K562 (cell line): Measurements from ENCODE around the gene UGT2B11. TPM values are rescaled to one million over a fixed set of nuclear protein-coding genes. Genes with fewer than 3 reads are reported as not detected.

ENCODE experiments used
- ATAC-seq: fragments of 200-7000 bp; cut with Tn5 transposase; 3 replicates; pipeline ENCODE4 v1.9.1; 2020; ENCODE audit warnings: moderate library complexity
- BruUV-seq: library from RNA; stranded (reverse); fragments of 400-500 nt; replicated peaks from 2 replicates; lab custom pipeline; 2021; lab: Mats Ljungman, UMichigan
- CTCF ChIA-PET: fragments of 300-600 bp; formaldehyde crosslinking; extraction: SDS; loops from one replicate; lab custom pipeline; 2021; ENCODE audit warnings: low intra/inter-chr PET ratio; lab: Yijun Ruan, JAX
- POLR2A ChIA-PET: fragments of 300-600, 350-650 bp; sonication (Branson Sonifier 250); formaldehyde crosslinking; extraction: SDS; loops from one replicate; lab custom pipeline; 2021; ENCODE audit warnings: antibody characterized with exemption, inconsistent platforms; lab: Yijun Ruan, JAX
- DNase-seq, 4 experiments: peaks; one replicate each; pipeline versions ENCODE4 v3.0.0 to v3.0.0-alpha.2; 2011 to 2018; ENCODE audit warnings: low spot score in 3 of 4, mixed read lengths in 3 of 4; ENCODE audit errors: extremely low read depth in 1 of 4
- FAIRE-seq: peaks from 2 replicates; lab custom pipeline; 2011; peaks lifted over from hg19 to GRCh38; lab: Jason Lieb, UNC
- H2AFZ ChIP-seq: 2 replicates; pipeline ENCODE4 v1.6.0; 2011; ENCODE audit warnings: low read depth, low read length, control low read depth, inconsistent platforms
- H3K27ac ChIP-seq: fragments of 200-600 bp; 3 replicates; pipeline ENCODE4 v1.8.0; 2011; ENCODE audit warnings: low read depth, mild to moderate bottlenecking, control low read depth, inconsistent platforms, low read length, moderate library complexity, mixed read lengths; ENCODE audit errors: extremely low read depth
- H3K27me3 ChIP-seq, 2 experiments: fragments of 300-600 bp in 1 of 2; 2 replicates in 1 of 2; 3 replicates in 1 of 2; pipeline versions ENCODE4 v1.6.0 to v1.8.0; 2011; ENCODE audit warnings: inconsistent platforms in 2 of 2, low read length in 2 of 2, mild to moderate bottlenecking in 1 of 2, mixed read lengths in 1 of 2, moderate library complexity in 1 of 2; ENCODE audit not compliant: control insufficient read depth in 2 of 2, insufficient read depth in 2 of 2
- H3K36me3 ChIP-seq: fragments of 300-600 bp; 3 replicates; pipeline ENCODE4 v1.8.0; 2011; ENCODE audit warnings: mild to moderate bottlenecking, low read length, inconsistent platforms; ENCODE audit not compliant: control insufficient read depth, insufficient read depth
- H3K4me1 ChIP-seq, 2 experiments: fragments of 200-600 bp in 1 of 2; replicated peaks in 1 of 2; 2 replicates in 1 of 2; 3 replicates in 1 of 2; pipeline versions ENCODE4 v1.5.1 to v1.8.0; 2011; ENCODE audit warnings: inconsistent platforms in 2 of 2, low read length in 2 of 2, mild to moderate bottlenecking in 1 of 2, mixed read lengths in 1 of 2, moderate library complexity in 1 of 2; ENCODE audit not compliant: control insufficient read depth in 2 of 2, insufficient read depth in 2 of 2
- H3K4me2 ChIP-seq: 2 replicates; pipeline ENCODE4 v1.6.1; 2011; ENCODE audit warnings: low read length, control low read depth, inconsistent platforms, mixed read lengths; ENCODE audit not compliant: insufficient read depth
- H3K4me3 ChIP-seq: fragments of 200-600 bp; sonication (generic), shearing (Covaris generic); 2 replicates; pipeline ENCODE4 v1.5.1; 2016; ENCODE audit warnings: control low read depth, inconsistent platforms
- H3K79me2 ChIP-seq: fragments of 200-600 bp; 3 replicates; pipeline ENCODE4 v1.8.0; 2011; ENCODE audit warnings: low read length, inconsistent platforms; ENCODE audit not compliant: control insufficient read depth, insufficient read depth
- H3K9ac ChIP-seq, 2 experiments: 2 replicates each; pipeline versions ENCODE4 v1.6.0 to v1.6.1; 2011; ENCODE audit warnings: low read depth in 2 of 2, low read length in 2 of 2, control low read depth in 1 of 2, inconsistent platforms in 1 of 2, mild to moderate bottlenecking in 1 of 2, mixed read lengths in 1 of 2; ENCODE audit not compliant: insufficient read depth in 1 of 2
- H3K9me1 ChIP-seq: one replicate; pipeline ENCODE4 v1.6.0; 2011; ENCODE audit warnings: inconsistent platforms, mild to moderate bottlenecking, low read length, moderate library complexity; ENCODE audit not compliant: control insufficient read depth, insufficient read depth
- H3K9me3 ChIP-seq: replicated peaks from 2 replicates; pipeline ENCODE4 v1.5.1; 2011; ENCODE audit warnings: low read depth, low read length, inconsistent platforms; ENCODE audit not compliant: control insufficient read depth, insufficient read depth
- H4K20me1 ChIP-seq: replicated peaks from 2 replicates; pipeline ENCODE4 v1.6.1; 2011; ENCODE audit warnings: low read length, inconsistent platforms, mixed read lengths; ENCODE audit not compliant: control insufficient read depth, insufficient read depth
- ATF3 ChIP-seq, 2 experiments: fragments of 450-650 bp in 1 of 2; sonication (generic) in 1 of 2; formaldehyde crosslinking in 1 of 2; IDR thresholded peaks in 1 of 2; conservative IDR thresholded peaks in 1 of 2; 2 replicates each; pipeline versions ENCODE4 v1.6.1 to v1.8.1; 2016 to 2023; ENCODE audit warnings: mild to moderate bottlenecking in 2 of 2, moderate library complexity in 2 of 2, inconsistent platforms in 1 of 2, missing genetic modification reagents in 1 of 2
- CHD1 ChIP-seq: fragments of 200-600 bp; sonication (generic); IDR thresholded peaks from one replicate; pipeline ENCODE4 v1.6.1; 2012; ENCODE audit warnings: mild to moderate bottlenecking, moderate library complexity, low read length, inconsistent platforms
- ERF ChIP-seq: fragments of 450-650 bp; formaldehyde crosslinking; IDR thresholded peaks from 2 replicates; pipeline ENCODE4 v1.4.0; 2020; ENCODE audit warnings: mild to moderate bottlenecking, mixed read lengths
- ETV6 ChIP-seq, 3 experiments: fragments of 150-350 bp in 1 of 3; sonication (generic) in 1 of 3; formaldehyde crosslinking in 1 of 3; IDR thresholded peaks; 2 replicates each; pipeline versions ENCODE4 v1.6.1 to v1.8.0; 2014 to 2022; ENCODE audit warnings: borderline replicate concordance in 2 of 3, low read depth in 2 of 3, antibody characterized with exemption in 1 of 3, low read length in 1 of 3, mild to moderate bottlenecking in 1 of 3, missing genetic modification reagents in 1 of 3
- GABPA ChIP-seq: fragments of 200-800 bp; sonication (Bioruptor generic); conservative IDR thresholded peaks from 2 replicates; pipeline ENCODE4 v1.6.1; 2016; ENCODE audit warnings: low read depth, missing genetic modification characterization, missing compliant biosample characterization
- KHSRP ChIP-seq: fragments of 450-650 bp; IDR thresholded peaks from 2 replicates; pipeline ENCODE4 v1.6.1; 2017
- NRF1 ChIP-seq, 2 experiments: fragments of 450-650 bp; IDR thresholded peaks in 1 of 2; conservative IDR thresholded peaks in 1 of 2; 2 replicates each; pipeline ENCODE4 v1.6.1; 2014; ENCODE audit warnings: mild to moderate bottlenecking in 2 of 2
- RHOXF2B ChIP-seq: fragments of 250-450 bp; sonication (Bioruptor Pico); conservative IDR thresholded peaks from 2 replicates; pipeline ENCODE4 v1.5.1; 2021
- THAP7 ChIP-seq: fragments of 250-450 bp; sonication (Bioruptor Pico); IDR thresholded peaks from 2 replicates; pipeline ENCODE4 v1.5.0; 2021
- WGBS: fragments of 100-300 bp; shearing (Covaris generic); methylation state at CpG from one replicate; pipeline ENCODE4 v1.1.6; 2016; ENCODE audit warnings: low coverage, mixed read lengths; ENCODE audit not compliant: insufficient coverage; ENCODE audit errors: missing lambda C conversion rate; 5-methylcytosine and 5-hydroxymethylcytosine counted together
- in situ Hi-C: fragments of 300-500 bp; cut with MboI; formaldehyde crosslinking; loops from 4 replicates; pipeline ENCODE4 v1.15.0; 2018; ENCODE audit warnings: inconsistent platforms, mixed read lengths
- intact Hi-C: fragments of 100-400 bp; cut with micrococcal nuclease; formaldehyde crosslinking; loops from 2 replicates; pipeline ENCODE4 v1.14.2; 2022
- polyA plus RNA-seq, 8 experiments: library from polyadenylated mRNA; depleted of rRNA in 4 of 8; stranded (reverse) in 5 of 8; unstranded in 3 of 8; fragments of >200 nt; fragmentation: Nextera tagmentation in 2 of 8; fragmentation: Illumina TruSeq in 1 of 8; extraction: Ambion mirVana in 2 of 8; extraction: Trizol in 1 of 8; gene quantifications; 2 replicates each; pipeline versions ENCODE4 v1.2.1 to v1.2.3, GENCODE V29; 2011 to 2014; ENCODE audit warnings: inconsistent platforms in 1 of 8, missing spikeins in 1 of 8
- total RNA-seq, 7 experiments: library from RNA; depleted of rRNA in 6 of 7; stranded (reverse); fragments of >200 nt in 6 of 7; fragmentation: Illumina TruSeq in 2 of 7; extraction: Trizol in 2 of 7; gene quantifications; 2 replicates each; pipeline versions ENCODE4 v1.2.1 to v1.2.3, GENCODE V29; 2011 to 2021; ENCODE audit warnings: low replicate concordance in 1 of 7

The UGT2B11 gene
- total and polyA plus RNA-seq, 9 of the 15 experiments (the other 6 are each of a cell fraction or from before 2014, with no cell fraction given) = 0.06 TPM; not detected in 8

GRCh38 chr4:69194166-69194565 lies 20.4 kb downstream of the UGT2B11 start:
- H3K4me2 ChIP-seq = no peak overlapping the region
- TF ChIP-seq ATF3 (IDR thresholded peaks at IDR 0.05) (no peak), ATF3 (CRISPR knock-in tag; conservative IDR thresholded peaks at IDR 0.05) (no peak), RHOXF2B (CRISPR knock-in tag) (no peak), ETV6 (IDR thresholded peaks at IDR 0.05; ENCODE audit: borderline replicate concordance in 1 of 2, low read depth in 2 of 2, low read length in 1 of 2) (no peak), ETV6 (CRISPR knock-in tag; IDR thresholded peaks at IDR 0.05; ENCODE audit: borderline replicate concordance) (no peak), ERF (CRISPR knock-in tag) (no peak), KHSRP (no peak), GABPA (no peak), THAP7 (CRISPR knock-in tag) (no peak), NRF1 (conservative IDR thresholded peaks at IDR 0.05 in 1 of 2, IDR thresholded peaks at IDR 0.05 in 1 of 2) (no peak), CHD1 (no peak)
- H3K4me3 ChIP-seq = no peak overlapping the region
- no peaks in the 10 kb centered on the region for H3K79me2 ChIP-seq
- H3K27me3 ChIP-seq = no peaks in the 10 kb centered on the region
- no peak for FAIRE-seq
- ATAC-seq = no peak
- H3K9me3 ChIP-seq = peaks cover 2% of the 10 kb centered on the region; the same call in 1 of the 2 replicates
- no peaks in the 10 kb centered on the region for H4K20me1 ChIP-seq
- ChIA-PET CTCF (no interaction called here), POLR2A (no interaction called here)
- no peak overlapping the region for H2AFZ ChIP-seq
- DNase-seq = no peak
- 0% methylated on average over 3 of the region's 3 CpGs for WGBS
- intact Hi-C loops = no loop called here
- no peaks in the 10 kb centered on the region for H3K36me3 ChIP-seq
- H3K4me1 ChIP-seq = no peaks in the 10 kb centered on the region
- no TSS peak for BruUV-seq
- in situ Hi-C loops = no loop called here
- H3K9me1 ChIP-seq = no peaks in the 10 kb centered on the region
- H3K9ac ChIP-seq = no peak overlapping the region
- H3K27ac ChIP-seq = no peak overlapping the region
